Neural cell (in vitro differentiated cells): ENCODE data around the gene FYN. TPM values are rescaled to one million over a fixed set of nuclear protein-coding genes. Genes with fewer than 3 reads are reported as not detected.

Source experiments
- H2AFZ ChIP-seq: fragments of 200-600, 300-800 bp; sonication (generic), shearing (Covaris generic); 2 replicates; pipeline ENCODE4 v1.6.0; 2014; ENCODE audit warnings: low read depth, mild to moderate bottlenecking, antibody characterized with exemption, low read length, moderate library complexity
- H3F3A ChIP-seq: fragments of 200-600 bp; shearing (Covaris generic); 2 replicates; pipeline ENCODE4 v1.6.1; 2016; ENCODE audit warnings: mild to moderate bottlenecking, moderate library complexity, mixed read lengths, antibody characterized with exemption, low read length; ENCODE audit not compliant: insufficient read depth, poor library complexity, severe bottlenecking
- H3K27ac ChIP-seq: fragments of 200-600, 300-800 bp; sonication (generic), shearing (Covaris generic); 2 replicates; pipeline ENCODE4 v1.5.1; 2014; ENCODE audit warnings: mild to moderate bottlenecking, low read length, moderate library complexity
- H3K27me3 ChIP-seq: fragments of 300-800, 200-600 bp; sonication (generic), shearing (Covaris generic); 2 replicates; pipeline ENCODE4 v1.6.0; 2014; ENCODE audit warnings: mild to moderate bottlenecking, low read depth, low read length, moderate library complexity; ENCODE audit not compliant: insufficient read depth
- H3K36me3 ChIP-seq: fragments of 300-800, 200-600 bp; sonication (generic), shearing (Covaris generic); 2 replicates; pipeline ENCODE4 v1.5.1; 2014; ENCODE audit warnings: mild to moderate bottlenecking, antibody characterized with exemption, low read length, moderate library complexity; ENCODE audit not compliant: insufficient read depth
- H3K4me2 ChIP-seq: fragments of 300-800, 200-600 bp; sonication (generic), shearing (Covaris generic); 2 replicates; pipeline ENCODE4 v1.6.0; 2014; ENCODE audit warnings: mild to moderate bottlenecking, low read length
- H3K4me3 ChIP-seq: fragments of 300-800, 200-600 bp; sonication (generic), shearing (Covaris generic); 2 replicates; pipeline ENCODE4 v1.5.1; 2014; ENCODE audit warnings: mild to moderate bottlenecking, low read length, moderate library complexity
- H3K79me2 ChIP-seq: fragments of 200-600 bp; shearing (Covaris generic); replicated peaks from 2 replicates; pipeline ENCODE4 v1.6.0; 2014; ENCODE audit warnings: mild to moderate bottlenecking, low read length, moderate library complexity; ENCODE audit not compliant: insufficient read depth
- H3K9ac ChIP-seq: fragments of 300-800, 200-600 bp; sonication (generic), shearing (Covaris generic); 2 replicates; pipeline ENCODE4 v1.6.1; 2016; ENCODE audit warnings: mild to moderate bottlenecking, low read length, mixed read lengths
- H3K9me2 ChIP-seq: fragments of 200-600 bp; shearing (Covaris generic); 2 replicates; pipeline ENCODE4 v1.6.1; 2016; ENCODE audit warnings: mild to moderate bottlenecking, low read length, mixed read lengths; ENCODE audit not compliant: insufficient read depth
- H3K9me3 ChIP-seq: fragments of 200-600, 300-800 bp; sonication (generic), shearing (Covaris generic); 2 replicates; pipeline ENCODE4 v1.6.1; 2016; ENCODE audit warnings: mild to moderate bottlenecking, mixed run types, low read length, moderate library complexity, mixed read lengths
- H4K20me1 ChIP-seq: fragments of 200-600 bp; shearing (Covaris generic); 2 replicates; pipeline ENCODE4 v1.6.1; 2016; ENCODE audit warnings: mild to moderate bottlenecking, mixed run types; ENCODE audit not compliant: insufficient read depth
- CTCF ChIP-seq: fragments of 450-650 bp; IDR thresholded peaks from 2 replicates; pipeline ENCODE4 v1.5.1; 2014; ENCODE audit warnings: antibody characterized with exemption, mild to moderate bottlenecking, moderate library complexity; ENCODE audit not compliant: poor library complexity, severe bottlenecking
- EP300 ChIP-seq: fragments of 450-650 bp; conservative IDR thresholded peaks from 2 replicates; pipeline ENCODE4 v1.6.1; 2014; ENCODE audit warnings: antibody characterized with exemption, mild to moderate bottlenecking, moderate library complexity; ENCODE audit not compliant: poor library complexity, severe bottlenecking
- EZH2 ChIP-seq: fragments of 200-600, 300-800 bp; shearing (Covaris generic), sonication (generic); IDR thresholded peaks from 2 replicates; pipeline ENCODE4 v1.6.1; 2014; ENCODE audit warnings: antibody characterized with exemption, low read length, borderline replicate concordance, mild to moderate bottlenecking; ENCODE audit not compliant: insufficient read depth, poor library complexity, severe bottlenecking
- MXI1 ChIP-seq: fragments of 450-650 bp; conservative IDR thresholded peaks from 2 replicates; pipeline ENCODE4 v1.6.1; 2014; ENCODE audit warnings: antibody characterized with exemption, mild to moderate bottlenecking; ENCODE audit not compliant: poor library complexity, severe bottlenecking
- POLR2AphosphoS5 ChIP-seq: IDR thresholded peaks from 2 replicates; pipeline ENCODE4 v1.6.1; 2012
- RAD21 ChIP-seq: fragments of 450-650 bp; conservative IDR thresholded peaks from 2 replicates; pipeline ENCODE4 v1.6.1; 2014; ENCODE audit warnings: antibody characterized with exemption, mild to moderate bottlenecking, moderate library complexity
- SMC3 ChIP-seq: fragments of 450-650 bp; conservative IDR thresholded peaks from 2 replicates; pipeline ENCODE4 v1.6.1; 2014; ENCODE audit warnings: antibody characterized with exemption, mild to moderate bottlenecking, moderate library complexity; ENCODE audit not compliant: poor library complexity
- TAF1 ChIP-seq: IDR thresholded peaks from 2 replicates; pipeline ENCODE4 v1.6.1; 2012; ENCODE audit warnings: low read depth
- polyA plus RNA-seq: library from polyadenylated mRNA; depleted of rRNA; stranded (reverse); fragments of >200 nt; gene quantifications from 2 replicates; pipeline ENCODE4 v1.2.3, GENCODE V29; 2014
- TF ChIP-seq, protein P1 (sequence below): IDR thresholded peaks from 2 replicates; pipeline ENCODE4 v1.6.1; 2012; ENCODE audit warnings: borderline replicate concordance

The FYN gene
- polyA plus RNA-seq, 1 donor from 2014 or later: 277 TPM

GRCh38 chr6:111759331-111759835 is 113.9 kb downstream of the FYN start:
- H3F3A ChIP-seq: no peaks in the 10 kb centered on the region
- peaks cover 45% of the 10 kb centered on the region for H3K79me2 ChIP-seq
- H3K9ac ChIP-seq: no peak overlapping the region
- no peak overlapping the region for H3K4me2 ChIP-seq
- H3K4me3 ChIP-seq: no peak overlapping the region
- TF ChIP-seq TAF1 (no peak), SMC3 (no peak), MXI1 (no peak), CTCF (no peak), RAD21 (no peak), POLR2AphosphoS5 (no peak), EZH2 (no peak), EP300 (no peak)
- TF ChIP-seq, protein P1, sequence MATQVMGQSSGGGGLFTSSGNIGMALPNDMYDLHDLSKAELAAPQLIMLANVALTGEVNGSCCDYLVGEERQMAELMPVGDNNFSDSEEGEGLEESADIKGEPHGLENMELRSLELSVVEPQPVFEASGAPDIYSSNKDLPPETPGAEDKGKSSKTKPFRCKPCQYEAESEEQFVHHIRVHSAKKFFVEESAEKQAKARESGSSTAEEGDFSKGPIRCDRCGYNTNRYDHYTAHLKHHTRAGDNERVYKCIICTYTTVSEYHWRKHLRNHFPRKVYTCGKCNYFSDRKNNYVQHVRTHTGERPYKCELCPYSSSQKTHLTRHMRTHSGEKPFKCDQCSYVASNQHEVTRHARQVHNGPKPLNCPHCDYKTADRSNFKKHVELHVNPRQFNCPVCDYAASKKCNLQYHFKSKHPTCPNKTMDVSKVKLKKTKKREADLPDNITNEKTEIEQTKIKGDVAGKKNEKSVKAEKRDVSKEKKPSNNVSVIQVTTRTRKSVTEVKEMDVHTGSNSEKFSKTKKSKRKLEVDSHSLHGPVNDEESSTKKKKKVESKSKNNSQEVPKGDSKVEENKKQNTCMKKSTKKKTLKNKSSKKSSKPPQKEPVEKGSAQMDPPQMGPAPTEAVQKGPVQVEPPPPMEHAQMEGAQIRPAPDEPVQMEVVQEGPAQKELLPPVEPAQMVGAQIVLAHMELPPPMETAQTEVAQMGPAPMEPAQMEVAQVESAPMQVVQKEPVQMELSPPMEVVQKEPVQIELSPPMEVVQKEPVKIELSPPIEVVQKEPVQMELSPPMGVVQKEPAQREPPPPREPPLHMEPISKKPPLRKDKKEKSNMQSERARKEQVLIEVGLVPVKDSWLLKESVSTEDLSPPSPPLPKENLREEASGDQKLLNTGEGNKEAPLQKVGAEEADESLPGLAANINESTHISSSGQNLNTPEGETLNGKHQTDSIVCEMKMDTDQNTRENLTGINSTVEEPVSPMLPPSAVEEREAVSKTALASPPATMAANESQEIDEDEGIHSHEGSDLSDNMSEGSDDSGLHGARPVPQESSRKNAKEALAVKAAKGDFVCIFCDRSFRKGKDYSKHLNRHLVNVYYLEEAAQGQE: no peak
- H3K27me3 ChIP-seq: no peaks in the 10 kb centered on the region
- no peaks in the 10 kb centered on the region for H3K9me3 ChIP-seq
- H4K20me1 ChIP-seq: no peaks in the 10 kb centered on the region
- no peak overlapping the region for H2AFZ ChIP-seq
- H3K27ac ChIP-seq: no peak overlapping the region
- H3K36me3 ChIP-seq: no peaks in the 10 kb centered on the region
- no peaks in the 10 kb centered on the region for H3K9me2 ChIP-seq

DNA sequence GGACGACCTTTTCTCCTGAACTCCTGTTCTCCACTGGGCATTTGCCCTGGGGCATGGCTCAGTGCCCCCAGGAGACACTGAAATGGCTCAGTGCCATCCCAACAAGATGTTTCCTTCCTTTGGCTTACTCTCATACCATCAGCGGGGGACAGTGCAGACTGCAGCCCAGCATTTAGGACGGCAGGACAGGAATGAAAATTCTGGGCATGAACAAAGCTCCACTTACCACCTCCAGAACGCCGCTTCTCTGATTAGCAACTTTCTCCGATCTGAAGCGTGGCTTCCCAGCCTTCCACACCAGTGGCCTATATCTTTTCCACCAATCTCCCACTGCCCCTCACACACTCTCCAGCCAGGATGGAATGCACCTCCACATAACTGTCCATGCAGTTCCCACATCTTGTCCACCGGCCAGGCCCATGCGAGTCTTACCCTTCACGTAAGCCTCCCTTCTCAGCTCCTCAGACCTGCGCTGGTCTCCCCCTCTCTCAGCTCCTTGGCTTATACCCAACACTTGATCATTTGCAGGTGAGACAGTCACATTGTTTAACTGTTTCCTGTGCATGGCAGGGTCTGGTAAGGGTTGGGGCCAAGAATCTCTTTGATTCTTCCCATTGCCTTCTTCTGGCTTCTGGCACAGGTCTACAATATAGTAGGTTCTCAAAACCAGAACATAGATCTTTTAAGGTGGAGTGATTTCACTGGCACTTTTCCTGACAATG is 114.5 kb downstream of the FYN start:
- Histone ChIP-seq H3K4me2 (no peak overlapping the region), H3K9me2 (no peaks in the 10 kb centered on the region), H3K9me3 (no peaks in the 10 kb centered on the region), H3K36me3 (no peaks in the 10 kb centered on the region), H3K79me2 (peaks cover 51% of the 10 kb centered on the region), H3K27me3 (no peaks in the 10 kb centered on the region), H3K9ac (no peak overlapping the region), H3K4me3 (no peak overlapping the region), H3F3A (no peaks in the 10 kb centered on the region), H2AFZ (no peak overlapping the region), H3K27ac (no peak overlapping the region), H4K20me1 (no peaks in the 10 kb centered on the region)
- no peak for TF ChIP-seq MXI1
- TF ChIP-seq RAD21: no peak
- TF ChIP-seq EP300: no peak
- TF ChIP-seq SMC3: no peak
- TF ChIP-seq TAF1: no peak
- TF ChIP-seq, protein P1: no peak
- TF ChIP-seq EZH2: no peak
- peak; percentile 17 for TF ChIP-seq POLR2AphosphoS5
